Activated T-cell treated with anti-CD3 and anti-CD28 coated beads, Interleukin-2, amount 50 U/mL, for 24 hours (primary cell): ENCODE results near the gene DENND4A.

ENCODE experiments used
- DNase-seq: peaks from one replicate; pipeline ENCODE4 v3.0.0-alpha.2; 2020
- H3K27ac Mint-ChIP-seq: 2 replicates; pipeline ENCODE4 v1.8.0; 2020; ENCODE audit warnings: mild to moderate bottlenecking, mixed read lengths
- H3K27me3 Mint-ChIP-seq: 2 replicates; pipeline ENCODE4 v1.8.0; 2020; ENCODE audit warnings: mixed read lengths
- H3K36me3 Mint-ChIP-seq: 2 replicates; pipeline ENCODE4 v1.8.0; 2020; ENCODE audit warnings: low read depth, mixed read lengths
- H3K4me1 Mint-ChIP-seq: 2 replicates; pipeline ENCODE4 v1.8.0; 2020; ENCODE audit warnings: low read depth, mixed read lengths
- H3K4me3 Mint-ChIP-seq: 2 replicates; pipeline ENCODE4 v1.8.0; 2020; ENCODE audit warnings: mild to moderate bottlenecking, moderate library complexity, mixed read lengths
- H3K9me3 Mint-ChIP-seq: 2 replicates; pipeline ENCODE4 v1.8.0; 2020; ENCODE audit warnings: mixed read lengths

The DENND4A gene

DNA sequence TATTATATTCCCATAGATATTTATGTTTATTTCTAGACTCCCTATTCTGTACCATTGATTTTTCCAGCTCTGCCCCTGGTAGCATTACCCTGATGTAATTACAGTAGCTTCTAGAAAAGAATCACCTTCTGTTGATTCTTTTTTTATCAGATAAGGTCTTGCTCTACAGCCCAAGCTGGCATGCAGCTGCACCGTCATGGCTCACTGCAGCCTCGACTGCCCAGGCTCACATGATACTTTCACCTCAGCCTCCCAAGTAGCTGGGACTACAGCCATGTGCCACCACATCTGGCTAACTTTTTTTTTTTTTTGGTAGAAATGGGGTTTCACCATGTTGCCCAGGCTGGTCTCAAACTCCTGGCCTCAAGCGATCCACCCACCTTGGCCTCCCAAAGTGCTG lies 128.6 kb downstream of the DENND4A start:
- no peak for DNase-seq
- H3K27me3 Mint-ChIP-seq, result no peaks in the 10 kb centered on the region
- H3K4me1 Mint-ChIP-seq, result peaks cover 1% of the 10 kb centered on the region
- peaks cover 75% of the 10 kb centered on the region for H3K36me3 Mint-ChIP-seq
- no peaks in the 10 kb centered on the region for H3K9me3 Mint-ChIP-seq
- H3K4me3 Mint-ChIP-seq, result no peak overlapping the region
- peak overlapping the region; percentile 50 for H3K27ac Mint-ChIP-seq

DNA sequence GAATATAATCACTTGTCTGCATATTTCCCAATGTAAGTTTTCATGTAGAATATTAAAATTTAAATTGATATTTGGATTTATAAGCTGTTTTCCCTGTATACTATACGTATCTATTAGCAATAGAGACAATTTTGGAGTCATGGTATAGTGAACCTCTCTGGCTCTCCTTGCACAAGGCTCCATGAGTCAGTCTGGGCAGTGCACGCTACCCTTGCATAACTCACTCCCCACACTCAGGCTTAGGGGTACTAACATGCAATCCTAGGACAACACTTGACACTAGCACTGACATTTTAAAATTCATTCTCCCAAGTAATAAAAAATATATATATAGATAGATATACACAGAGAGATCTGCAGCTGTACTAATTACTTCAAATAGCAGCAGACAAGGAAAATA lies 131.2 kb downstream of the DENND4A start:
- no peaks in the 10 kb centered on the region for H3K4me1 Mint-ChIP-seq
- H3K4me3 Mint-ChIP-seq, result no peak overlapping the region
- H3K27me3 Mint-ChIP-seq, result no peaks in the 10 kb centered on the region
- H3K36me3 Mint-ChIP-seq, result peaks cover 77% of the 10 kb centered on the region
- DNase-seq, result no peak
- H3K27ac Mint-ChIP-seq, result no peak overlapping the region
- H3K9me3 Mint-ChIP-seq, result no peaks in the 10 kb centered on the region

DNA sequence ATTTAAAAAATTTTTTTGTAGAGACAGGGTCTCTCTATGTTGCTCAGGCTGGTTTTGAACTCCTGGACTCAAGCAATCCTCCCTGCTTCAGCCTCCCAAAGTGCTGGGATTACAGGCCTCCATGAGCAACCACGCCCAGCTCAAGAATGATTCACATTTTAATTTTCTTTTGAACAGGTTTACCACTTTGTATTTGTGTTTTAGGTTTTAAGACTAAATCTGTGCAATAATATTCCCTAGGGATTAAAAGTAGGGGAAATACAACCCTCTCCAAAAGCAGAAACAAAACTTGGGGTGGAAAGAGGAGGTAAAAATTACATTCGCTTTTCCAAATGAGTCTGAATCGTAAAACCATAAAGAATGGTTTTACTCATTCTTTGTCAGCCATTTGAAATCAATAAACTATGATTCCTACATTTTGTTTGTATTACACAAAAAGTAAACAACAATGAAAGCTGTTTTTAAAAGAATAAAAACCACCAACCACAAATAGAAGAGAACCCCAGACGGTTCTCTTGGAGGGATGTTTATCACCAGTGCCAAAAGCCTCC lies 132.5 kb downstream of the DENND4A start:
- Mint-ChIP-seq H3K9me3 (no peaks in the 10 kb centered on the region), H3K4me3 (no peak overlapping the region), H3K27me3 (no peaks in the 10 kb centered on the region), H3K27ac (peak overlapping the region; percentile 61), H3K36me3 (peaks cover 79% of the 10 kb centered on the region), H3K4me1 (no peaks in the 10 kb centered on the region)
- DNase-seq, result no peak

DNA sequence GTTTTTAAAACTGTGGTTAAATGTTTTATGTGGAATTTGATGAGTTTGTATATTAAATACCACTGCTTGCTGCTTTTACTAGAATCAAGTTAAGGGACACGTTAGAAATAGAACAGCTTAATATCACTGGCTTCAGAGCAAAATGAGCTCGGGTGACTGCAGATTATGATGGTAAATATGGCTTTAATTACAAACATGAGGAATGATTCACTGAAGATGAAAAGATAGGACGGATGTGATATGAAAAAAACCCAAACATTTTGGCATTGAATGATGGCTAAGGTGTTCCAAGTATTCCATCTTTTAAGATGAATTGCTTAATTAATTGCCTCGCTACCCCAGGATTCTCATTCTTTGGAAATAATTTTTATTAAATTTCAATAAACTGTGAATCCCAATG lies 136.6 kb downstream of the DENND4A start:
- no peaks in the 10 kb centered on the region for H3K27me3 Mint-ChIP-seq
- H3K9me3 Mint-ChIP-seq, result no peaks in the 10 kb centered on the region
- peak overlapping the region; percentile 35 for H3K27ac Mint-ChIP-seq

GRCh38 chr15:65655026-65655425 lies 137.1 kb downstream of the DENND4A start:
- Mint-ChIP-seq H3K4me3 (no peak overlapping the region), H3K27me3 (no peaks in the 10 kb centered on the region), H3K27ac (peak overlapping the region; percentile 35), H3K9me3 (no peaks in the 10 kb centered on the region), H3K4me1 (peaks cover 9% of the 10 kb centered on the region), H3K36me3 (peaks cover 86% of the 10 kb centered on the region)
- no peak for DNase-seq

More for the DNA sequence above, 136.6 kb downstream of the DENND4A start:
- peaks cover 4% of the 10 kb centered on the region for H3K4me1 Mint-ChIP-seq
- no peak for DNase-seq
- peaks cover 85% of the 10 kb centered on the region for H3K36me3 Mint-ChIP-seq
- no peak overlapping the region for H3K4me3 Mint-ChIP-seq

GRCh38 chr15:65653801-65654521 lies 138.1 kb downstream of the DENND4A start:
- no peak for DNase-seq
- Mint-ChIP-seq H3K27ac (peak overlapping the region; percentile 35), H3K27me3 (no peaks in the 10 kb centered on the region), H3K36me3 (peaks cover 78% of the 10 kb centered on the region), H3K4me3 (no peak overlapping the region), H3K4me1 (peaks cover 9% of the 10 kb centered on the region), H3K9me3 (no peaks in the 10 kb centered on the region)

DNA sequence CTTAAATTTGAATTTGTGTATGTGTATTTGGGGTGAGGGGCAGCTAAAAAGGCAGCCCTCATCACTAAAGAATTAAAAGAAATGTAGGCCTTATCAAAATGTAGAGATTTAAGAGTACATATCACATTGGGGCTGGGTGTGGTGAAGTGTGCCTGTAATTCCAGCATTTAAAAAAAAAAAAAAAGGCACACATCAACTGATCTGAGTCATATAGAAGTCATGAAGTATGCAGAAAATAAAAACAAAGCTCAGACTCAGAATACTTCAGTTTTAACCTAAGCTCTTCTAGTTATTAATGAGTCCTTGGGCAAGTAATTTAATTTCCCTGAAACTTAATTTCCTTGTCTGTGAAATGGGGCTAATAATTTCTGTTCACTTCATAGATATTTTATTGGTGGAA lies 138.8 kb downstream of the DENND4A start:
- DNase-seq, result no peak
- no peaks in the 10 kb centered on the region for H3K9me3 Mint-ChIP-seq
- H3K4me1 Mint-ChIP-seq, result peaks cover 9% of the 10 kb centered on the region
- peaks cover 72% of the 10 kb centered on the region for H3K36me3 Mint-ChIP-seq
- H3K4me3 Mint-ChIP-seq, result no peak overlapping the region
- peak overlapping the region; percentile 49 for H3K27ac Mint-ChIP-seq
- H3K27me3 Mint-ChIP-seq, result no peaks in the 10 kb centered on the region

DNA sequence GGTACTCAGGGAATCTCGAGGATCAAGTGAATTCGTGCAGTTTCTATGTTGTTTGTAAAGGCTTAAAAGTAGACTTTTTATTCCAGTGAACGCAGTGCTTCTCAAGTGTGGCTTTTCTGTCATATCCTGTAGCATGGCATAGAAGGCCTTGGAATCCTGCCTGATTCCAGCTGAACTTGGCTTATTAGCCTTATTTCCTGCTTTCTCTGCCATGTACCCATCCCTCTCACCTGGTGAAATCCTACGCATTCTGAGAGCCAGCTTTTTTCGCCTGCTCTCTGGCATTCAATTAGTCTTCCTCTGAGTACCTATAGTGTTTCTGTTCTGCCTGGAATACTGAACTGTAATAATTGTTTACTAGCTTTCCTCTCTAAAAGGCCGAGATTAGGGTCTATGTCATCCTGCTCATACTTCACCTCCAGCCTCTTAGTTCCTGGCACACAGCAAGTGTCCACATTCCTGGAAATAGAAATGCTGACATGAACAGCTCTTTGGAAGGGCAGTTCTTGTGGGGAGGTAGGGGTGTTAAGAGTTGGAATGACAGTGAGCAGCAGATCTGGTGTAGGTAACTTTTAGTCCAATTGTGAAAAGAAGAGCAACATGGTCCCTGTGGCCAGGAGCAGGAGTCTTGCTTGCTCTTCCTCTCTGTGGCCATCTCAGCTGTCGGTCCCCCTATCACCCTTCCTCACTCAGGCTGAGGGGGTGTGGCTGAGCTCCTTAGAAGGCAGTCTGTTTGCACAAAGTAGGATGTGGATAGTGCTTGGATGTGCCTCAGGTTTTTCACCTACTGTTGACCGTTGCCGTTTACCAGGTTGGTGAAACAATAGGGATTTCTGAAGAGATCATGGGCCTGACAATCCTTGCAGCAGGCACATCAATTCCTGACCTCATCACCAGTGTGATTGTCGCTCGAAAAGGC lies 140.0 kb downstream of the DENND4A start:
- H3K27me3 Mint-ChIP-seq, result no peaks in the 10 kb centered on the region
- peaks cover 64% of the 10 kb centered on the region for H3K36me3 Mint-ChIP-seq
- DNase-seq, result no peak
- H3K9me3 Mint-ChIP-seq, result no peaks in the 10 kb centered on the region
- no peak overlapping the region for H3K4me3 Mint-ChIP-seq
- H3K27ac Mint-ChIP-seq, result peak overlapping the region; percentile 7
- peaks cover 9% of the 10 kb centered on the region for H3K4me1 Mint-ChIP-seq

DNA sequence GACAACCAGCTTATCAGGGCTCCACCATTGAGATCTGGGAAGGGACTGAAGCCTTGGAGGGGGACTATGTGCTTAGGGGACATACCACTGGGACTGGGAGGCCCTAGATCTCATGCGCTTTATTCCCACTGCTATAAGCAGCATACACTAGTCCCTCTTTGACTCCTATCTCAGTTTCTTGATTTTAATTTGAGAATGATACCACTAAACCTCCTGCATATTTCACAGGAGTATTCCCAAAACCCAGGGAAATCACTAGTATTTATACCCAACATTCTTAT lies 141.1 kb downstream of the DENND4A start:
- Mint-ChIP-seq H3K4me1 (peaks cover 9% of the 10 kb centered on the region), H3K9me3 (no peaks in the 10 kb centered on the region), H3K27me3 (no peaks in the 10 kb centered on the region), H3K36me3 (peaks cover 56% of the 10 kb centered on the region), H3K4me3 (no peak overlapping the region), H3K27ac (no peak overlapping the region)
- DNase-seq, result no peak

DNA sequence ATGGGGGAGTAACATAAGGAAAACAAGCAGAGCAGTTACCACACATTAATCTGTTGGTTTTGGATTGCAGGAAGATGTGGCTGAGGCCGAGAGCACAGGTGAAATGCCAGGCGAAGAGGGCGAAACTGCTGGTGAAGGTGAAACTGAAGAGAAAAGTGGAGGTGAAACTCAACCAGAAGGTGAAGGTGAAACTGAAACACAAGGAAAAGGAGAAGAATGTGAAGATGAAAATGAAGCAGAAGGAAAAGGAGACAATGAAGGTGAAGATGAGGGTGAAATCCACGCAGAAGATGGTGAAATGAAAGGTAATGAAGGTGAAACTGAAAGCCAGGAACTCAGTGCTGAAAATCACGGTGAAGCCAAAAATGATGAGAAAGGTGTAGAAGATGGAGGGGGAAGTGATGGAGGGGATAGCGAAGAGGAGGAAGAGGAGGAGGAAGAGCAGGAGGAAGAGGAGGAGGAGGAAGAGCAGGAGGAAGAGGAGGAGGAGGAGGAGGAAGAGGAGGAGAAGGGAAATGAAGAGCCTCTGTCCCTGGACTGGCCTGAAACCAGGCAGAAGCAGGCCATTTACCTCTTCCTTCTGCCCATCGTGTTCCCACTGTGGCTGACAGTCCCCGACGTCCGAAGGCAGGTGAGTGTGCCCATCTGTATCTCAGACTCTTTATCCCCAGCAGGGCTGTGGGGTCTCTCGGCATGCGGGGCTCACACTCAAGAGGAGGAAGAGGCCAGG lies 141.6 kb downstream of the DENND4A start:
- Mint-ChIP-seq H3K27ac (peak overlapping the region; percentile 22), H3K4me3 (no peak overlapping the region), H3K4me1 (peaks cover 9% of the 10 kb centered on the region), H3K27me3 (no peaks in the 10 kb centered on the region), H3K9me3 (no peaks in the 10 kb centered on the region), H3K36me3 (peaks cover 51% of the 10 kb centered on the region)
- DNase-seq, result no peak

GRCh38 chr15:65646486-65646885 lies 145.6 kb downstream of the DENND4A start:
- DNase-seq, result no peak
- Mint-ChIP-seq H3K36me3 (peaks cover 15% of the 10 kb centered on the region), H3K27ac (no peak overlapping the region), H3K4me1 (peaks cover 5% of the 10 kb centered on the region), H3K9me3 (no peaks in the 10 kb centered on the region), H3K27me3 (no peaks in the 10 kb centered on the region), H3K4me3 (no peak overlapping the region)

DNA sequence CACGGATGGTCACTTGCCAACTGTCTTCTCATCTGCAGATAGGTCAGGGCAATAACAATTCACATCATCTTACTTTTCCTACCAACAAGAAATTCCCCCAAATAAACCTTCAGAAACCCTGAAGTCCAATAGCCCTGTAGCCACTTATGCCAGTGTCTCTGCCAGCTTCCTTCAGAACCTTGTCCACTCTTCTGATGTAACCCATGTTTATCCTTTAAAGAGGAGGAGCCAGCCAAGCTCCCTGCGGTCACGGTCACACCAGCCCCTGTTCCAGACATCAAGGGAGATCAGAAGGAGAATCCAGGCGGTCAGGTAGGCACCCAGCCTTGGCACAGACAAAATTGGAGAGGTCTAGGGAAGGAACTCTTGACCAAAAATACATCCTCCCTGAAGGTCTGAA lies 146.7 kb downstream of the DENND4A start:
- H3K4me1 Mint-ChIP-seq, result peaks cover 4% of the 10 kb centered on the region
- H3K4me3 Mint-ChIP-seq, result no peak overlapping the region
- no peaks in the 10 kb centered on the region for H3K27me3 Mint-ChIP-seq
- no peak for DNase-seq
- no peak overlapping the region for H3K27ac Mint-ChIP-seq
- peaks cover 8% of the 10 kb centered on the region for H3K36me3 Mint-ChIP-seq
- H3K9me3 Mint-ChIP-seq, result no peaks in the 10 kb centered on the region

DNA sequence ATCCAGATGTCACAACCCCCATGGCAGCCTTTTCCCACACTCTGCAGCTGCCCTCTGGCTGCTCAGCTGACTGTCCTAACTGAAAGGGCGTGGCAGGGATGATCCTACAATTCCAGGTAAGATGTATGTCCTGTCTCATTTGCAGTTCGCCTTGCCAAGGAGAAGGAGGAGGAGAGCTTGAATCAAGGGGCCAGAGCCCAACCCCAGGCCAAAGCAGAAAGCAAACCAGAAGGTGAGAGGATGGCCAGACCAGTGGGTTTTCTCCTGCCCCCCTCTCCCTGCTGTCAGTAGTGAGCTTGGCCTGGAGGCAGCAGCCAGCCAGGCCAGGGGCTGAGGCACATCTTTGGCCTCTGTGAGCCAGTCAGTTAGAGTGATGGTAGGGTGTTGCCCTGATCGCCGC lies 147.8 kb downstream of the DENND4A start:
- H3K9me3 Mint-ChIP-seq, result no peaks in the 10 kb centered on the region
- H3K27ac Mint-ChIP-seq, result peak overlapping the region; percentile 29
- no peak for DNase-seq
- peaks cover 5% of the 10 kb centered on the region for H3K36me3 Mint-ChIP-seq
- H3K4me3 Mint-ChIP-seq, result no peak overlapping the region
- H3K4me1 Mint-ChIP-seq, result no peaks in the 10 kb centered on the region
- no peaks in the 10 kb centered on the region for H3K27me3 Mint-ChIP-seq

GRCh38 chr15:65642594-65642993 lies 149.5 kb downstream of the DENND4A start:
- DNase-seq, result no peak
- Mint-ChIP-seq H3K4me1 (peaks cover 9% of the 10 kb centered on the region), H3K27me3 (no peaks in the 10 kb centered on the region), H3K36me3 (peaks cover 5% of the 10 kb centered on the region), H3K9me3 (no peaks in the 10 kb centered on the region), H3K27ac (no peak overlapping the region), H3K4me3 (no peak overlapping the region)
